SHP77 treated with DMSO at 0.1 percent for 48 hours (cell line): ENCODE data around the gene PRAMEF26.
"Not testable (repeated sequence)": the region's sequence is repeated elsewhere in the genome, so short reads cannot be mapped to it uniquely, and the experiment has no call there.

Experiments used
- DNase-seq: peaks from one replicate; lab custom pipeline; 2025; lab: John Stamatoyannopoulos, UW

The PRAMEF26 gene

DNA sequence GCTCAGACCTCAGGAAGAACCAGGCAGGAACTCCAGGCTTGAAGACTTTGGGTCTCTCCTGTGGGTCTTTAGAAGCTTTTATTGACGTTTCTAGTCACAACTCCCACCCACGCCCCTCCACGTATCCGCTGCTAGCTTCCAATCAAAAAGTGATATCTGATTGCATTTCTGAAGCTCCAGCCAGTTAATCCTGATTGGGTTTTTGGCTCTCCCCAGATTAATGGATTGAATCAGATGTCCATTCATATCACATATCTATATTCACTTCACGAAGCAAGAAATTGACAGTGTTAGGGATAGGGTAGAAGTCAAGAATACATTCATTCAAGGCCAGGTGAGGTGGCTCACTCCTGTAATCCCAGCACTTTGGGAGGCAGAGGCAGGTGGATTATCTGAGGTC lies at the start of gene PRAMEF26:
Gene PRAMEF26 (minus strand): TSS at position 101 of the 400 bp plus-strand sequence. CDS start 2,914 bp downstream, outside the sequence.
- not testable (repeated sequence) for DNase-seq

DNA sequence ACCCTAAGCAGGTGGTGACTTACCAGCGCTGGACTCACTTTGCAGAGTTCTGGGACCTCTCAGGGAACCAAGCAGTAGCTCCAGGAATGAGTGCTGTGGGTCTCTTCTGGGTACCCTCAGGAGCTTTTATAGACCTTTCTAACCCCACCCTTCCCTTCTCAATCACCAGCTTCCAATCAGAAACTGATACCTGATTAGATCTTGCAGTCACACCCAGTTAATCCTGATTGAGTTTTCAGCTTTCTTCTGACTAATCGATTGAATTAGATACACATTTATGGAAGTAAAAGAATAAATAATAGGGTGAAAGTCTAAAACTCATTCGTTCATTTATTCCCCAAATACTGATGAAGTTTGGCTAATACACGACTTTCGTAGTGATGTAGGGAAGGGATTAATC lies 45.5 kb upstream of the PRAMEF26 start, which contains the start of gene PRAMEF13:
Gene PRAMEF13 (minus strand): TSS at position 101 of the 400 bp plus-strand sequence. CDS start 1,820 bp downstream, outside the sequence.
- not testable (repeated sequence) for DNase-seq

DNA sequence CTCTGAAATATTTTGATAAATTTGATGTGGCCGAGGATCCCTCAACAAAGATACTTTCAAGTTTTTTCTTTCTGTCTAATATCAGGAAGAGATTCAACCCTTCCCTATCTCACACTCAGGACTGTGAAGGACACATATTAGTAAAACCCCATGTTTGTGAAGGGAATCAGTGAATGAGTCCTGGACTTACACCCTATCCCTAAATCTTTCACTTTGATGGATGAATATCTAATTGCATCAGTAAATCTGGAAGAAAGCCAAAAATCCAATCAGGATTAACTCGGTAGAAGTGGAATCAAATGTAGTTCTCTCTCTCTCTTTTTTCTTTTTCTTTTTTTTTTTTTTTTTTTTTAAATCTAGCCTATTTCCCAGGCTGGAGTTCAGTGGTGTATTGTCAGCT lies 15.7 kb upstream of the PRAMEF26 start, which contains the start of gene PRAMEF9:
Gene PRAMEF9 (plus strand): TSS at position 301 of the 400 bp plus-strand sequence. CDS start 3,433 bp downstream, outside the sequence.
- DNase-seq: not testable (repeated sequence)

DNA sequence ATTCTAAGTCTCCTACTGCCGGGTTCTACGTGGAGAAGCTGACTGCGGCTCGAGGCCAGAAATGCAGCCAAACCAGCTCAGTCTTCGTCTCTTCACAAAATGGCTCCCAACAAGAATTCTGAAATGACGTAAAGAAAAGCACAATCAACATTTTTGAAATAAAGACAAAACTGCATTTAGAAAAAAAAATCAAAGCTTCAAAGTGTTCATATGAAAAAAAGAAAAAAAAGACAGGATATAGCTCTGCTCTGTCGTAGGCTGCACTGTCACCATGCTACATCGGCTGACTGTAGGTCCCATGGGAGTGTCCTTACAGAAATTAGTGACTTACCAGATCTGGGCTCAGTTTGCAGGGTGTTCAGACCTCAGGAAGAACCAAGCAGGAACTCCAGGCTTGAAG lies 9.7 kb upstream of the PRAMEF26 start, which contains the start of gene HNRNPCL4:
Gene HNRNPCL4 (minus strand): TSS at position 101 of the 400 bp plus-strand sequence. CDS start 164 bp downstream, outside the sequence.
- not testable (repeated sequence) for DNase-seq

DNA sequence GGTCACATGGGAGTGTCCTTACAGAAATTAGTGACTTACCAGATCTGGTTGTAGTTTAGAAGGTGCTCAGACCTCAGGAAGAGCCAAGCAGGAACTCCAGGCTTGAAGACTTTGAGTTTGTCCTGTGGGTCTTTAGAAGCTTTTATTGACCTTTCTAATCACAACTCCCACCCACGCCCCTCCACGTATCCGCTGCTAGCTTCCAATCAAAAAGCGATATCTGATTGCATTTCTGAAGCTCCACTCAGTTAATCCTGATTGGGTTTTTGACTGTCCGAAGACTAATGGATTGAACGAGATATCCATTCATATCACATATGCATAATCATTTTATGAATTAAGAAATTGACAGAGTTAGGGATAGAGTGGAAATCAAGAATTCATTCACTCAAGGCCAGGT lies 39.1 kb downstream of the PRAMEF26 start, which contains the start of gene HNRNPCL2:
Gene HNRNPCL2 (minus strand): TSS at position 101 of the 400 bp plus-strand sequence. CDS start 454 bp downstream, outside the sequence.
- not testable (repeated sequence) for DNase-seq
